Activated naive CD4-positive, alpha-beta T cell treated with Interleukin-2 at 50 U/mL for 16 hours (primary cell): ENCODE measurements around the gene AMH.

Experiments used
- DNase-seq: peaks from one replicate; pipeline ENCODE4 v3.0.0-alpha.2; 2020

AMH gene

GRCh38 chr19:2288818-2289713 is 39.9 kb downstream of the AMH start:
- DNase-seq = no peak

- peak; percentile 55 for DNase-seq
These were observed 40.8 kb downstream of the AMH start for GRCh38 chr19:2289714-2290435.

GRCh38 chr19:2290441-2291184 is 41.5 kb downstream of the AMH start:
- DNase-seq = no peak

GRCh38 chr19:2291185-2291751 is 42.1 kb downstream of the AMH start:
- DNase-seq = no peak

- DNase-seq = no peak
These were observed 45.7 kb downstream of the AMH start for GRCh38 chr19:2294687-2295335.

GRCh38 chr19:2296141-2296540 is 47.0 kb downstream of the AMH start:
- no peak for DNase-seq

GRCh38 chr19:2300533-2300932 is 51.4 kb downstream of the AMH start:
- DNase-seq = no peak
